ENCODE results near the gene MTPN.

The MTPN gene

GRCh38 chr7:135929249-135929648 is 47.9 kb downstream of the MTPN start:
- DNase-seq (ENCODE audit: low read depth in 2 of 3, low spot score in 2 of 3), result no peak

GRCh38 chr7:135928136-135928535 is 49.0 kb downstream of the MTPN start:
- no peak for DNase-seq (ENCODE audit: low read depth in 2 of 3, low spot score in 2 of 3)

- no peak for DNase-seq (ENCODE audit: low read depth in 2 of 3, low spot score in 2 of 3)
Observed at GRCh38 chr7:135925210-135925609, 51.9 kb downstream of the MTPN start.

- no peak for DNase-seq (ENCODE audit: low read depth in 2 of 3, low spot score in 2 of 3)
Observed at GRCh38 chr7:135924302-135924701, 52.9 kb downstream of the MTPN start.

GRCh38 chr7:135922263-135922662 is 54.9 kb downstream of the MTPN start:
- DNase-seq (ENCODE audit: low read depth in 2 of 3, low spot score in 2 of 3), result no peak

GRCh38 chr7:135920478-135920877 is 56.7 kb downstream of the MTPN start:
- DNase-seq (ENCODE audit: low read depth in 2 of 3, low spot score in 2 of 3), result no peak

GRCh38 chr7:135919071-135919841 is 57.9 kb downstream of the MTPN start:
- DNase-seq (ENCODE audit: low read depth in 2 of 3, low spot score in 2 of 3), result no peak

GRCh38 chr7:135918134-135918533 is 59.0 kb downstream of the MTPN start:
- no peak for DNase-seq (ENCODE audit: low read depth in 2 of 3, low spot score in 2 of 3)

GRCh38 chr7:135917721-135918120 is 59.4 kb downstream of the MTPN start:
- no peak for DNase-seq (ENCODE audit: low read depth in 2 of 3, low spot score in 2 of 3)

- DNase-seq (ENCODE audit: low read depth in 2 of 3, low spot score in 2 of 3), result no peak
Observed at GRCh38 chr7:135914346-135914745, 62.8 kb downstream of the MTPN start.

- no peak for DNase-seq (ENCODE audit: low read depth in 2 of 3, low spot score in 2 of 3)
Observed at GRCh38 chr7:135913404-135913803, 63.8 kb downstream of the MTPN start.

- DNase-seq (ENCODE audit: low read depth in 2 of 3, low spot score in 2 of 3), result no peak
Observed at GRCh38 chr7:135911099-135911498, 66.1 kb downstream of the MTPN start.

- DNase-seq (ENCODE audit: low read depth in 2 of 3, low spot score in 2 of 3), result no peak
Observed at GRCh38 chr7:135910393-135911036, 66.6 kb downstream of the MTPN start.

- no peak for DNase-seq (ENCODE audit: low read depth in 2 of 3, low spot score in 2 of 3)
Observed at GRCh38 chr7:135905858-135906257, 71.3 kb downstream of the MTPN start.

GRCh38 chr7:135905355-135905754 is 71.8 kb downstream of the MTPN start:
- no peak for DNase-seq (ENCODE audit: low read depth in 2 of 3, low spot score in 2 of 3)

GRCh38 chr7:135904282-135904681 is 72.9 kb downstream of the MTPN start:
- DNase-seq (ENCODE audit: low read depth in 2 of 3, low spot score in 2 of 3), result no peak

- no peak for DNase-seq (ENCODE audit: low read depth in 2 of 3, low spot score in 2 of 3)
Observed at GRCh38 chr7:135901585-135902540, 75.3 kb downstream of the MTPN start.

- no peak for DNase-seq (ENCODE audit: low read depth in 2 of 3, low spot score in 2 of 3)
Observed at GRCh38 chr7:135900065-135900546, 77.1 kb downstream of the MTPN start.

GRCh38 chr7:135899458-135900064 is 77.6 kb downstream of the MTPN start:
- DNase-seq (ENCODE audit: low read depth in 2 of 3, low spot score in 2 of 3), result no peak

- DNase-seq (ENCODE audit: low read depth in 2 of 3, low spot score in 2 of 3), result no peak
Observed at GRCh38 chr7:135898226-135898625, 78.9 kb downstream of the MTPN start.

GRCh38 chr7:135894816-135895215 is 82.3 kb downstream of the MTPN start:
- no peak for DNase-seq (ENCODE audit: low read depth in 2 of 3, low spot score in 2 of 3)

Data from activated CD8-positive, alpha-beta memory T cell treated with anti-CD3 and anti-CD28 coated beads for 48 hours (primary cell).